Spleen (tissue), 11 donors: Measurements from ENCODE around the gene MDH1. TPM values are rescaled to one million over a fixed set of nuclear protein-coding genes. Genes with fewer than 3 reads are reported as not detected.

Experiments
- DNase-seq: peaks from one replicate; pipeline ENCODE4 v3.0.0-alpha.2; 2020
- H3K27ac ChIP-seq, 8 donors: fragments of 200-600 bp; sonication (generic) in 7 of 8; 1 replicate in 4 of 8; 2 replicates in 4 of 8; pipeline versions ENCODE4 v1.5.0 to v1.8.0; 2016 to 2021; ENCODE audit warnings: inconsistent platforms in 4 of 8, mild to moderate bottlenecking in 4 of 8, moderate library complexity in 1 of 8
- H3K27me3 ChIP-seq, 7 donors: fragments of 200-600 bp; sonication (generic) in 6 of 7; replicated peaks in 1 of 7; 1 replicate in 4 of 7; 2 replicates in 3 of 7; pipeline versions ENCODE4 v1.5.0 to v1.8.0; 2016 to 2021; ENCODE audit warnings: inconsistent platforms in 3 of 7, mild to moderate bottlenecking in 1 of 7
- H3K36me3 ChIP-seq, 6 donors: fragments of 200-600 bp; sonication (generic) in 5 of 6; 1 replicate in 4 of 6; 2 replicates in 2 of 6; pipeline versions ENCODE4 v1.5.0 to v1.8.0; 2016 to 2021; ENCODE audit warnings: inconsistent platforms in 2 of 6
- H3K4me1 ChIP-seq, 6 donors: fragments of 200-600 bp; sonication (generic) in 5 of 6; 1 replicate in 3 of 6; 2 replicates in 3 of 6; pipeline versions ENCODE4 v1.5.0 to v1.8.0; 2016 to 2021; ENCODE audit warnings: inconsistent platforms in 3 of 6
- H3K4me3 ChIP-seq, 8 donors: fragments of 200-600 bp; sonication (generic) in 7 of 8; 1 replicate in 4 of 8; 2 replicates in 4 of 8; pipeline versions ENCODE4 v1.5.0 to v1.8.0; 2016 to 2021; ENCODE audit warnings: inconsistent platforms in 4 of 8, mild to moderate bottlenecking in 4 of 8, moderate library complexity in 2 of 8
- H3K9me3 ChIP-seq, 8 donors: fragments of 200-600 bp; sonication (generic) in 7 of 8; 1 replicate in 4 of 8; 2 replicates in 4 of 8; pipeline versions ENCODE4 v1.5.0 to v1.8.0; 2016 to 2021; ENCODE audit warnings: inconsistent platforms in 4 of 8
- POLR2A ChIP-seq, 3 donors: fragments of 450-650 bp; IDR thresholded peaks; one replicate each; pipeline ENCODE4 v1.5.1; 2017; ENCODE audit warnings: antibody characterized with exemption in 3 of 3, mild to moderate bottlenecking in 1 of 3
- POLR2AphosphoS5 ChIP-seq, 3 donors: sonication (generic); formaldehyde crosslinking; IDR thresholded peaks; one replicate each; pipeline ENCODE4 v1.5.1; 2017; ENCODE audit warnings: antibody characterized with exemption in 3 of 3
- WGBS, 5 donors: extraction: QIAGEN DNeasy Blood & Tissue Kit in 3 of 5; methylation state at CpG; one replicate each; pipeline versions ENCODE4 v1.1.5 to v1.1.7; 2013 to 2018; 5-methylcytosine and 5-hydroxymethylcytosine counted together
- intact Hi-C: fragments of 100-400 bp; cut with DNase I; formaldehyde crosslinking; loops from one replicate; pipeline ENCODE4 v1.15.0; 2023; ENCODE audit warnings: low total_unique reads
- polyA plus RNA-seq, 3 donors: library from polyadenylated mRNA; stranded (reverse); fragments of 200-250 nt; gene quantifications; one replicate each; pipeline ENCODE4 v1.2.1, GENCODE V29; 2013
- total RNA-seq, 7 donors: library from RNA; depleted of rRNA in 3 of 7; stranded (reverse); fragments of >200 nt in 3 of 7; fragmentation: NEBNext Ultra II Directional in 4 of 7; extraction: Animal tissue kit (Norgen Biotek cat#: 25700) in 4 of 7; gene quantifications; one replicate each; pipeline versions ENCODE4 v1.1.0 to v1.2.1, GENCODE V29; 2016 to 2021
- TF ChIP-seq, protein P1 (sequence below), 11 experiments: fragments of 200-600 bp in 7 of 11; fragments of 450-650 bp in 4 of 11; sonication (generic) in 4 of 11; IDR thresholded peaks in 8 of 11; conservative IDR thresholded peaks in 3 of 11; 1 replicate in 7 of 11; 2 replicates in 4 of 11; pipeline versions ENCODE4 v1.4.0 to v1.8.0; 2016 to 2021; ENCODE audit warnings: antibody characterized with exemption in 11 of 11, inconsistent platforms in 4 of 11, mild to moderate bottlenecking in 1 of 11
- donor health status: healthy with polysubstance abuse.
- donor health status: DM: no; HTN: no; CAD: no; lungs with moderate emphysema.
- donor health status: DM: no; HTN: no; CAD: no.
- donor health status: Bipolar disorder and iron deficiency.
- donor health status: healthy.
- donor health status: DM: no; HTN: no; CAD: no.
- donor health status: DM: yes; HTN: yes; CAD: no.

MDH1 gene
- total and polyA plus RNA-seq, 10 donors, result 90.3 to 196 (median 98.1) TPM

GRCh38 chr2:63628403-63628942 is 39.7 kb downstream of the MDH1 start:
- DNase-seq, result no peak
- no peaks in the 10 kb centered on the region for H3K27me3 ChIP-seq
- H3K36me3 ChIP-seq, result no peaks in the 10 kb centered on the region
- H3K4me3 ChIP-seq, result no peak overlapping the region
- intact Hi-C loops, result no loop called here
- no peaks in the 10 kb centered on the region for H3K4me1 ChIP-seq
- no peak overlapping the region for H3K27ac ChIP-seq
- TF ChIP-seq, protein P1, sequence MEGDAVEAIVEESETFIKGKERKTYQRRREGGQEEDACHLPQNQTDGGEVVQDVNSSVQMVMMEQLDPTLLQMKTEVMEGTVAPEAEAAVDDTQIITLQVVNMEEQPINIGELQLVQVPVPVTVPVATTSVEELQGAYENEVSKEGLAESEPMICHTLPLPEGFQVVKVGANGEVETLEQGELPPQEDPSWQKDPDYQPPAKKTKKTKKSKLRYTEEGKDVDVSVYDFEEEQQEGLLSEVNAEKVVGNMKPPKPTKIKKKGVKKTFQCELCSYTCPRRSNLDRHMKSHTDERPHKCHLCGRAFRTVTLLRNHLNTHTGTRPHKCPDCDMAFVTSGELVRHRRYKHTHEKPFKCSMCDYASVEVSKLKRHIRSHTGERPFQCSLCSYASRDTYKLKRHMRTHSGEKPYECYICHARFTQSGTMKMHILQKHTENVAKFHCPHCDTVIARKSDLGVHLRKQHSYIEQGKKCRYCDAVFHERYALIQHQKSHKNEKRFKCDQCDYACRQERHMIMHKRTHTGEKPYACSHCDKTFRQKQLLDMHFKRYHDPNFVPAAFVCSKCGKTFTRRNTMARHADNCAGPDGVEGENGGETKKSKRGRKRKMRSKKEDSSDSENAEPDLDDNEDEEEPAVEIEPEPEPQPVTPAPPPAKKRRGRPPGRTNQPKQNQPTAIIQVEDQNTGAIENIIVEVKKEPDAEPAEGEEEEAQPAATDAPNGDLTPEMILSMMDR (IDR thresholded peaks at IDR 0.05 in 8 of 11, conservative IDR thresholded peaks at IDR 0.05 in 3 of 11), result no peak
- TF ChIP-seq POLR2AphosphoS5 (IDR thresholded peaks at IDR 0.05), result no peak
- no peak for TF ChIP-seq POLR2A (IDR thresholded peaks at IDR 0.05)
- H3K9me3 ChIP-seq, result peaks cover 8 to 43% (median 29%) of the 10 kb centered on the region in 8 donors
- WGBS, 5 donors, result 78 to 94% (median 87%) methylated on average over 1 of the region's 1 CpG

GRCh38 chr2:63631501-63631900 is 42.7 kb downstream of the MDH1 start:
- Histone ChIP-seq H3K4me3 (no peak overlapping the region), H3K36me3 (no peaks in the 10 kb centered on the region), H3K9me3 (peaks cover 8 to 73% (median 57%) of the 10 kb centered on the region in 8 donors), H3K27me3 (no peaks in the 10 kb centered on the region), H3K4me1 (no peaks in the 10 kb centered on the region), H3K27ac (no peak overlapping the region)
- no peak for DNase-seq
- intact Hi-C loops, result no loop called here
- TF ChIP-seq POLR2A (IDR thresholded peaks at IDR 0.05) (no peak), POLR2AphosphoS5 (IDR thresholded peaks at IDR 0.05) (no peak)
- TF ChIP-seq, protein P1 (IDR thresholded peaks at IDR 0.05 in 8 of 11, conservative IDR thresholded peaks at IDR 0.05 in 3 of 11), result no peak
- 61 to 84% (median 70%) methylated on average over 1 of the region's 1 CpG for WGBS, 5 donors

DNA sequence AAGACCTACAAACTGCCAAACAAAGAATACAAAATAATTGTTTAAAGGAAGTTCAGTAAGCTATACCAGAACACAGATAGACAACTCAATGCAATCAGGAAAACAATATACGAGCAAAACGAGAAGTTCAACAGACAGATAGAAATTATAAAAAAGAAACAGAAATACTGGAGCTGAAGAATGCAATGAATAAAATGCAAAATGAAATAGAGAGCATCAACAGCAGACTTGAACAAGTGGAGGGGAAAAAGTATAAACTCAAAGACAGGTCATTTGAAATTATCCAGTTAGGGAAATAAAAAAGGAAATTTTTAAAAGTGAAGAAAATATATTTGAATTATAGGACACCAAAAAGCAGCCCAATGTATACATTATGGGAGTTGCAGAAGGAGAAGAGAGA is 43.6 kb downstream of the MDH1 start:
- intact Hi-C loops, result no loop called here
- H3K4me3 ChIP-seq, result no peak overlapping the region
- no peaks in the 10 kb centered on the region for H3K27me3 ChIP-seq
- H3K36me3 ChIP-seq, result no peaks in the 10 kb centered on the region
- no peak for DNase-seq
- H3K27ac ChIP-seq, result no peak overlapping the region
- no peaks in the 10 kb centered on the region for H3K4me1 ChIP-seq
- 90 to 97% (median 93%) methylated on average over 2 of the region's 2 CpGs for WGBS, 5 donors
- peaks cover 8 to 78% (median 57%) of the 10 kb centered on the region in 8 donors for H3K9me3 ChIP-seq
- TF ChIP-seq POLR2AphosphoS5 (IDR thresholded peaks at IDR 0.05), result no peak
- no peak for TF ChIP-seq POLR2A (IDR thresholded peaks at IDR 0.05)
- TF ChIP-seq, protein P1 (IDR thresholded peaks at IDR 0.05 in 8 of 11, conservative IDR thresholded peaks at IDR 0.05 in 3 of 11), result no peak

DNA sequence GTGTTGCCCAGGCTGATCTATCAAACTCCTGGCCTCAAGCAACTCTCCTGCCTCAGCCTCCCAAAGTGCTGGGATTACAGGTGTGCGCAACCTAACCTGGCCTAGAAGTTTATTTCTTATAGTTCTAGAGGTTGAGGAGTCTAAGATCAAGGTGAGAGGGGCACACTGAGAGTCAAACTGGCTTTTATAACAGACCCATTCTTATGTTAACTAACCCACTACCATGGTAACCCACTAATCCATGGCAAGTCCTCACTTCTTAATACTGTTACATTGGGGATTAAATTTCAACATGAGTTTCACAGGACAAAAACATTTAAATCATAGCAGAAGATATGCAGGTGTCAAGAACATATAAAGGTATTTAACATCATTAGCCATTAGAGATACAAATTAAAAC is 50.6 kb downstream of the MDH1 start:
- no peak overlapping the region for H3K27ac ChIP-seq
- 89 to 100% (median 95%) methylated on average over 1 of the region's 1 CpG for WGBS, 5 donors
- TF ChIP-seq, protein P1 (IDR thresholded peaks at IDR 0.05 in 8 of 11, conservative IDR thresholded peaks at IDR 0.05 in 3 of 11), result no peak
- TF ChIP-seq POLR2A (IDR thresholded peaks at IDR 0.05) (no peak), POLR2AphosphoS5 (IDR thresholded peaks at IDR 0.05) (no peak)

More for the DNA sequence above, 50.6 kb downstream of the MDH1 start:
- DNase-seq, result no peak
- H3K4me1 ChIP-seq, result no peaks in the 10 kb centered on the region
- intact Hi-C loops, result no loop called here
- H3K36me3 ChIP-seq, result no peaks in the 10 kb centered on the region
- H3K4me3 ChIP-seq, result no peak overlapping the region
- no peaks in the 10 kb centered on the region for H3K27me3 ChIP-seq
- H3K9me3 ChIP-seq, result peaks cover 0 to 26% (median 20%) of the 10 kb centered on the region in 8 donors
